GM23338 (cell line): Measurements from ENCODE around the gene CNTN5. TPM values are rescaled to one million over a fixed set of nuclear protein-coding genes. Genes with fewer than 3 reads are reported as not detected.

Experiments used
- CREB1 ChIP-seq: fragments of 250-450 bp; sonication (Bioruptor Pico); IDR thresholded peaks from 2 replicates; pipeline ENCODE4 v1.5.0; 2020; ENCODE audit warnings: low read depth, mild to moderate bottlenecking, moderate library complexity
- EZH2phosphoT487 ChIP-seq: fragments of 200-600 bp; sonication (generic); IDR thresholded peaks from one replicate; pipeline ENCODE4 v1.8.1; 2018; ENCODE audit warnings: antibody characterized with exemption; ENCODE audit not compliant: unreplicated experiment
- JUNB ChIP-seq: IDR thresholded peaks from one replicate; pipeline ENCODE4 v1.6.1; 2016; ENCODE audit warnings: antibody characterized with exemption; ENCODE audit not compliant: unreplicated experiment
- NANOG ChIP-seq: IDR thresholded peaks from 2 replicates; pipeline ENCODE4 v1.6.1; 2016; ENCODE audit warnings: antibody characterized with exemption, borderline replicate concordance
- POLR2AphosphoS5 ChIP-seq: IDR thresholded peaks from 2 replicates; pipeline ENCODE4 v1.6.1; 2016; ENCODE audit warnings: antibody characterized with exemption, low read depth
- STAT1 ChIP-seq: IDR thresholded peaks from one replicate; pipeline ENCODE4 v1.6.1; 2016; ENCODE audit warnings: antibody characterized with exemption; ENCODE audit not compliant: unreplicated experiment
- ZNF114 ChIP-seq: fragments of 250-450 bp; sonication (Bioruptor Pico); IDR thresholded peaks from 2 replicates; pipeline ENCODE4 v1.5.0; 2020; ENCODE audit warnings: mild to moderate bottlenecking, moderate library complexity
- polyA plus RNA-seq: library from polyadenylated mRNA; unstranded; fragments of >200 nt; fragmentation: Nextera tagmentation; extraction: Ambion mirVana; gene quantifications from 2 replicates; pipeline ENCODE4 v1.2.1, GENCODE V29; 2016
- total RNA-seq: library from RNA; depleted of rRNA; stranded (reverse); fragments of >200 nt; shearing (Covaris generic); gene quantifications from 2 replicates; pipeline ENCODE4 v1.2.3, GENCODE V29; 2014
- TF ChIP-seq, protein P1 (sequence below): fragments of 250-450 bp; sonication (Bioruptor Pico); IDR thresholded peaks from 2 replicates; pipeline ENCODE4 v1.5.0; 2020; ENCODE audit warnings: mild to moderate bottlenecking, moderate library complexity
- TF ChIP-seq, protein P2 (sequence below): IDR thresholded peaks from 2 replicates; pipeline ENCODE4 v1.6.1; 2016; ENCODE audit warnings: antibody characterized with exemption
- TF ChIP-seq, protein P3 (sequence below): IDR thresholded peaks from one replicate; pipeline ENCODE4 v1.6.1; 2018; ENCODE audit warnings: antibody characterized with exemption; ENCODE audit not compliant: unreplicated experiment

The CNTN5 gene
- total and polyA plus RNA-seq, 2 experiments from 2014 or later = not detected

DNA sequence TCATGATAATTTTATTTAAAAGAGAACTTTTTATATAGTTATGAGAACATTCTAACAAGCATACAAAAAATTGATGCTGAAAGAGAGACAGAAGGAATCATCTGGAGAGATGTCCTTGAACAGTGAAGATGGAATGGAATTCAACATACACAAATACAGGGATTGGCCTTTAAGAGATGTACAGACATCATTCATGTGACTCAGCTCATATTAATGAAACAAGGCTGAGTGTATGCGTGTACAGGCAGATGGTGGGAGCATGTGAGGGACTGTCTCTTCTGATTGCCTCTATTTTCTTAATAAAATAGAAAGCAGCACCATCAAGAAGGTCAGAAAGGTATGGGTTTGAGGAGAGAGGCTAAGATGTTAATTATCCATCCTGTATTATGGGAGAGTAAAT lies 793.3 kb downstream of the CNTN5 start (continued):
- TF ChIP-seq, protein P1, sequence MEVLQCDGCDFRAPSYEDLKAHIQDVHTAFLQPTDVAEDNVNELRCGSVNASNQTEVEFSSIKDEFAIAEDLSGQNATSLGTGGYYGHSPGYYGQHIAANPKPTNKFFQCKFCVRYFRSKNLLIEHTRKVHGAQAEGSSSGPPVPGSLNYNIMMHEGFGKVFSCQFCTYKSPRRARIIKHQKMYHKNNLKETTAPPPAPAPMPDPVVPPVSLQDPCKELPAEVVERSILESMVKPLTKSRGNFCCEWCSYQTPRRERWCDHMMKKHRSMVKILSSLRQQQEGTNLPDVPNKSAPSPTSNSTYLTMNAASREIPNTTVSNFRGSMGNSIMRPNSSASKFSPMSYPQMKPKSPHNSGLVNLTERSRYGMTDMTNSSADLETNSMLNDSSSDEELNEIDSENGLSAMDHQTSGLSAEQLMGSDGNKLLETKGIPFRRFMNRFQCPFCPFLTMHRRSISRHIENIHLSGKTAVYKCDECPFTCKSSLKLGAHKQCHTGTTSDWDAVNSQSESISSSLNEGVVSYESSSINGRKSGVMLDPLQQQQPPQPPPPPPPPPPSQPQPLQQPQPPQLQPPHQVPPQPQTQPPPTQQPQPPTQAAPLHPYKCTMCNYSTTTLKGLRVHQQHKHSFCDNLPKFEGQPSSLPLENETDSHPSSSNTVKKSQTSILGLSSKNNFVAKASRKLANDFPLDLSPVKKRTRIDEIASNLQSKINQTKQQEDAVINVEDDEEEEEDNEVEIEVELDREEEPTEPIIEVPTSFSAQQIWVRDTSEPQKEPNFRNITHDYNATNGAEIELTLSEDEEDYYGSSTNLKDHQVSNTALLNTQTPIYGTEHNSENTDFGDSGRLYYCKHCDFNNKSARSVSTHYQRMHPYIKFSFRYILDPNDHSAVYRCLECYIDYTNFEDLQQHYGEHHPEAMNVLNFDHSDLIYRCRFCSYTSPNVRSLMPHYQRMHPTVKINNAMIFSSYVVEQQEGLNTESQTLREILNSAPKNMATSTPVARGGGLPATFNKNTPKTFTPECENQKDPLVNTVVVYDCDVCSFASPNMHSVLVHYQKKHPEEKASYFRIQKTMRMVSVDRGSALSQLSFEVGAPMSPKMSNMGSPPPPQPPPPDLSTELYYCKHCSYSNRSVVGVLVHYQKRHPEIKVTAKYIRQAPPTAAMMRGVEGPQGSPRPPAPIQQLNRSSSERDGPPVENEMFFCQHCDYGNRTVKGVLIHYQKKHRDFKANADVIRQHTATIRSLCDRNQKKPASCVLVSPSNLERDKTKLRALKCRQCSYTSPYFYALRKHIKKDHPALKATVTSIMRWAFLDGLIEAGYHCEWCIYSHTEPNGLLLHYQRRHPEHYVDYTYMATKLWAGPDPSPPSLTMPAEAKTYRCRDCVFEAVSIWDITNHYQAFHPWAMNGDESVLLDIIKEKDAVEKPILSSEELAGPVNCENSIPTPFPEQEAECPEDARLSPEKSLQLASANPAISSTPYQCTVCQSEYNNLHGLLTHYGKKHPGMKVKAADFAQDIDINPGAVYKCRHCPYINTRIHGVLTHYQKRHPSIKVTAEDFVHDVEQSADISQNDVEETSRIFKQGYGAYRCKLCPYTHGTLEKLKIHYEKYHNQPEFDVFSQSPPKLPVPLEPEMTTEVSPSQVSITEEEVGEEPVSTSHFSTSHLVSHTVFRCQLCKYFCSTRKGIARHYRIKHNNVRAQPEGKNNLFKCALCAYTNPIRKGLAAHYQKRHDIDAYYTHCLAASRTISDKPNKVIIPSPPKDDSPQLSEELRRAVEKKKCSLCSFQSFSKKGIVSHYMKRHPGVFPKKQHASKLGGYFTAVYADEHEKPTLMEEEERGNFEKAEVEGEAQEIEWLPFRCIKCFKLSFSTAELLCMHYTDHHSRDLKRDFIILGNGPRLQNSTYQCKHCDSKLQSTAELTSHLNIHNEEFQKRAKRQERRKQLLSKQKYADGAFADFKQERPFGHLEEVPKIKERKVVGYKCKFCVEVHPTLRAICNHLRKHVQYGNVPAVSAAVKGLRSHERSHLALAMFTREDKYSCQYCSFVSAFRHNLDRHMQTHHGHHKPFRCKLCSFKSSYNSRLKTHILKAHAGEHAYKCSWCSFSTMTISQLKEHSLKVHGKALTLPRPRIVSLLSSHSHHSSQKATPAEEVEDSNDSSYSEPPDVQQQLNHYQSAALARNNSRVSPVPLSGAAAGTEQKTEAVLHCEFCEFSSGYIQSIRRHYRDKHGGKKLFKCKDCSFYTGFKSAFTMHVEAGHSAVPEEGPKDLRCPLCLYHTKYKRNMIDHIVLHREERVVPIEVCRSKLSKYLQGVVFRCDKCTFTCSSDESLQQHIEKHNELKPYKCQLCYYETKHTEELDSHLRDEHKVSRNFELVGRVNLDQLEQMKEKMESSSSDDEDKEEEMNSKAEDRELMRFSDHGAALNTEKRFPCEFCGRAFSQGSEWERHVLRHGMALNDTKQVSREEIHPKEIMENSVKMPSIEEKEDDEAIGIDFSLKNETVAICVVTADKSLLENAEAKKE (CRISPR knock-in tag) = no peak
- TF ChIP-seq POLR2AphosphoS5 = no peak
- TF ChIP-seq, protein P2, sequence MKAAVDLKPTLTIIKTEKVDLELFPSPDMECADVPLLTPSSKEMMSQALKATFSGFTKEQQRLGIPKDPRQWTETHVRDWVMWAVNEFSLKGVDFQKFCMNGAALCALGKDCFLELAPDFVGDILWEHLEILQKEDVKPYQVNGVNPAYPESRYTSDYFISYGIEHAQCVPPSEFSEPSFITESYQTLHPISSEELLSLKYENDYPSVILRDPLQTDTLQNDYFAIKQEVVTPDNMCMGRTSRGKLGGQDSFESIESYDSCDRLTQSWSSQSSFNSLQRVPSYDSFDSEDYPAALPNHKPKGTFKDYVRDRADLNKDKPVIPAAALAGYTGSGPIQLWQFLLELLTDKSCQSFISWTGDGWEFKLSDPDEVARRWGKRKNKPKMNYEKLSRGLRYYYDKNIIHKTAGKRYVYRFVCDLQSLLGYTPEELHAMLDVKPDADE = no peak
- TF ChIP-seq, protein P3, sequence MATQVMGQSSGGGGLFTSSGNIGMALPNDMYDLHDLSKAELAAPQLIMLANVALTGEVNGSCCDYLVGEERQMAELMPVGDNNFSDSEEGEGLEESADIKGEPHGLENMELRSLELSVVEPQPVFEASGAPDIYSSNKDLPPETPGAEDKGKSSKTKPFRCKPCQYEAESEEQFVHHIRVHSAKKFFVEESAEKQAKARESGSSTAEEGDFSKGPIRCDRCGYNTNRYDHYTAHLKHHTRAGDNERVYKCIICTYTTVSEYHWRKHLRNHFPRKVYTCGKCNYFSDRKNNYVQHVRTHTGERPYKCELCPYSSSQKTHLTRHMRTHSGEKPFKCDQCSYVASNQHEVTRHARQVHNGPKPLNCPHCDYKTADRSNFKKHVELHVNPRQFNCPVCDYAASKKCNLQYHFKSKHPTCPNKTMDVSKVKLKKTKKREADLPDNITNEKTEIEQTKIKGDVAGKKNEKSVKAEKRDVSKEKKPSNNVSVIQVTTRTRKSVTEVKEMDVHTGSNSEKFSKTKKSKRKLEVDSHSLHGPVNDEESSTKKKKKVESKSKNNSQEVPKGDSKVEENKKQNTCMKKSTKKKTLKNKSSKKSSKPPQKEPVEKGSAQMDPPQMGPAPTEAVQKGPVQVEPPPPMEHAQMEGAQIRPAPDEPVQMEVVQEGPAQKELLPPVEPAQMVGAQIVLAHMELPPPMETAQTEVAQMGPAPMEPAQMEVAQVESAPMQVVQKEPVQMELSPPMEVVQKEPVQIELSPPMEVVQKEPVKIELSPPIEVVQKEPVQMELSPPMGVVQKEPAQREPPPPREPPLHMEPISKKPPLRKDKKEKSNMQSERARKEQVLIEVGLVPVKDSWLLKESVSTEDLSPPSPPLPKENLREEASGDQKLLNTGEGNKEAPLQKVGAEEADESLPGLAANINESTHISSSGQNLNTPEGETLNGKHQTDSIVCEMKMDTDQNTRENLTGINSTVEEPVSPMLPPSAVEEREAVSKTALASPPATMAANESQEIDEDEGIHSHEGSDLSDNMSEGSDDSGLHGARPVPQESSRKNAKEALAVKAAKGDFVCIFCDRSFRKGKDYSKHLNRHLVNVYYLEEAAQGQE = no peak
- no peak for TF ChIP-seq STAT1
- no peak for TF ChIP-seq EZH2phosphoT487
- no peak for TF ChIP-seq NANOG
- no peak for TF ChIP-seq JUNB
- no peak for TF ChIP-seq CREB1 (CRISPR knock-in tag)
- no peak for TF ChIP-seq ZNF114
